ENCODE measurements around the gene UNC79. TPM values are rescaled to one million over a fixed set of nuclear protein-coding genes. Genes with fewer than 3 reads are reported as not detected.

UNC79 gene
- total and polyA plus RNA-seq, 2 donors: 0.05 to 0.11 TPM

- H3K4me3 ChIP-seq (ENCODE audit: low read length in 2 of 2): no peak overlapping the region
- no peaks in the 10 kb centered on the region for H3K27me3 ChIP-seq (ENCODE audit: control insufficient read depth in 2 of 2, insufficient read depth in 1 of 2, low read length in 1 of 2)
- no peak overlapping the region for H3K27ac ChIP-seq (ENCODE audit: low read depth in 1 of 2, low read length in 1 of 2)
- DNase-seq (ENCODE audit: low read depth in 6 of 9, low spot score in 9 of 9): peak in 1 of 9 donors; percentile 19
- no peaks in the 10 kb centered on the region for H3K36me3 ChIP-seq (ENCODE audit: control insufficient read depth in 2 of 2, insufficient read depth in 2 of 2, low read length in 1 of 2)
- H3K4me1 ChIP-seq (ENCODE audit: control insufficient read depth in 2 of 2, insufficient read depth in 2 of 2, low read length in 2 of 2): no peaks in the 10 kb centered on the region
- no peaks in the 10 kb centered on the region for H3K9me3 ChIP-seq (ENCODE audit: control insufficient read depth in 2 of 2, insufficient read depth in 1 of 2, low read length in 1 of 2)
Observed at GRCh38 chr14:93533842-93534241, 103.1 kb downstream of the UNC79 start.

- DNase-seq (ENCODE audit: low read depth in 6 of 9, low spot score in 9 of 9): no peak
- no peaks in the 10 kb centered on the region for H3K4me1 ChIP-seq (ENCODE audit: control insufficient read depth in 2 of 2, insufficient read depth in 2 of 2, low read length in 2 of 2)
- no peak overlapping the region for H3K4me3 ChIP-seq (ENCODE audit: low read length in 2 of 2)
- no peaks in the 10 kb centered on the region for H3K27me3 ChIP-seq (ENCODE audit: control insufficient read depth in 2 of 2, insufficient read depth in 1 of 2, low read length in 1 of 2)
- H3K27ac ChIP-seq (ENCODE audit: low read depth in 1 of 2, low read length in 1 of 2): no peak overlapping the region
- 97% methylated on average over 3 of the region's 3 CpGs for WGBS
- H3K9me3 ChIP-seq (ENCODE audit: control insufficient read depth in 2 of 2, insufficient read depth in 1 of 2, low read length in 1 of 2): no peaks in the 10 kb centered on the region
- no peaks in the 10 kb centered on the region for H3K36me3 ChIP-seq (ENCODE audit: control insufficient read depth in 2 of 2, insufficient read depth in 2 of 2, low read length in 1 of 2)
Observed at GRCh38 chr14:93535537-93535936, 104.8 kb downstream of the UNC79 start.

- Histone ChIP-seq H3K27me3 (ENCODE audit: control insufficient read depth in 2 of 2, insufficient read depth in 1 of 2, low read length in 1 of 2) (no peaks in the 10 kb centered on the region), H3K9me3 (ENCODE audit: control insufficient read depth in 2 of 2, insufficient read depth in 1 of 2, low read length in 1 of 2) (no peaks in the 10 kb centered on the region), H3K4me1 (ENCODE audit: control insufficient read depth in 2 of 2, insufficient read depth in 2 of 2, low read length in 2 of 2) (no peaks in the 10 kb centered on the region), H3K27ac (ENCODE audit: low read depth in 1 of 2, low read length in 1 of 2) (no peak overlapping the region), H3K36me3 (ENCODE audit: control insufficient read depth in 2 of 2, insufficient read depth in 2 of 2, low read length in 1 of 2) (no peaks in the 10 kb centered on the region), H3K4me3 (ENCODE audit: low read length in 2 of 2) (no peak overlapping the region)
- 83% methylated on average over 8 of the region's 8 CpGs for WGBS
- no peak for DNase-seq (ENCODE audit: low read depth in 6 of 9, low spot score in 9 of 9)
Observed at GRCh38 chr14:93536945-93537344, 106.2 kb downstream of the UNC79 start.

GRCh38 chr14:93537951-93538350, 107.2 kb downstream of the UNC79 start:
- no peak for DNase-seq (ENCODE audit: low read depth in 6 of 9, low spot score in 9 of 9)
- Histone ChIP-seq H3K27ac (ENCODE audit: low read depth in 1 of 2, low read length in 1 of 2) (no peak overlapping the region), H3K36me3 (ENCODE audit: control insufficient read depth in 2 of 2, insufficient read depth in 2 of 2, low read length in 1 of 2) (no peaks in the 10 kb centered on the region), H3K9me3 (ENCODE audit: control insufficient read depth in 2 of 2, insufficient read depth in 1 of 2, low read length in 1 of 2) (no peaks in the 10 kb centered on the region), H3K4me3 (ENCODE audit: low read length in 2 of 2) (no peak overlapping the region), H3K27me3 (ENCODE audit: control insufficient read depth in 2 of 2, insufficient read depth in 1 of 2, low read length in 1 of 2) (no peaks in the 10 kb centered on the region), H3K4me1 (ENCODE audit: control insufficient read depth in 2 of 2, insufficient read depth in 2 of 2, low read length in 2 of 2) (no peaks in the 10 kb centered on the region)
- 93% methylated on average over 16 of the region's 16 CpGs for WGBS

- no peak for DNase-seq (ENCODE audit: low read depth in 6 of 9, low spot score in 9 of 9)
- Histone ChIP-seq H3K36me3 (ENCODE audit: control insufficient read depth in 2 of 2, insufficient read depth in 2 of 2, low read length in 1 of 2) (no peaks in the 10 kb centered on the region), H3K4me3 (ENCODE audit: low read length in 2 of 2) (no peak overlapping the region), H3K27ac (ENCODE audit: low read depth in 1 of 2, low read length in 1 of 2) (no peak overlapping the region), H3K9me3 (ENCODE audit: control insufficient read depth in 2 of 2, insufficient read depth in 1 of 2, low read length in 1 of 2) (no peaks in the 10 kb centered on the region), H3K27me3 (ENCODE audit: control insufficient read depth in 2 of 2, insufficient read depth in 1 of 2, low read length in 1 of 2) (no peaks in the 10 kb centered on the region), H3K4me1 (ENCODE audit: control insufficient read depth in 2 of 2, insufficient read depth in 2 of 2, low read length in 2 of 2) (no peaks in the 10 kb centered on the region)
- WGBS: 96% methylated on average over 9 of the region's 9 CpGs
Observed at GRCh38 chr14:93538413-93538812, 107.7 kb downstream of the UNC79 start.

- no peaks in the 10 kb centered on the region for H3K36me3 ChIP-seq (ENCODE audit: control insufficient read depth in 2 of 2, insufficient read depth in 2 of 2, low read length in 1 of 2)
- no peaks in the 10 kb centered on the region for H3K9me3 ChIP-seq (ENCODE audit: control insufficient read depth in 2 of 2, insufficient read depth in 1 of 2, low read length in 1 of 2)
- no peak for DNase-seq (ENCODE audit: low read depth in 6 of 9, low spot score in 9 of 9)
- no peak overlapping the region for H3K4me3 ChIP-seq (ENCODE audit: low read length in 2 of 2)
- 61% methylated on average over 1 of the region's 1 CpG for WGBS
- no peak overlapping the region for H3K27ac ChIP-seq (ENCODE audit: low read depth in 1 of 2, low read length in 1 of 2)
- no peaks in the 10 kb centered on the region for H3K4me1 ChIP-seq (ENCODE audit: control insufficient read depth in 2 of 2, insufficient read depth in 2 of 2, low read length in 2 of 2)
- no peaks in the 10 kb centered on the region for H3K27me3 ChIP-seq (ENCODE audit: control insufficient read depth in 2 of 2, insufficient read depth in 1 of 2, low read length in 1 of 2)
Observed at GRCh38 chr14:93540235-93540634, 109.5 kb downstream of the UNC79 start.

- no peak for DNase-seq (ENCODE audit: low read depth in 6 of 9, low spot score in 9 of 9)
- Histone ChIP-seq H3K4me3 (ENCODE audit: low read length in 2 of 2) (no peak overlapping the region), H3K9me3 (ENCODE audit: control insufficient read depth in 2 of 2, insufficient read depth in 1 of 2, low read length in 1 of 2) (no peaks in the 10 kb centered on the region), H3K4me1 (ENCODE audit: control insufficient read depth in 2 of 2, insufficient read depth in 2 of 2, low read length in 2 of 2) (no peaks in the 10 kb centered on the region), H3K36me3 (ENCODE audit: control insufficient read depth in 2 of 2, insufficient read depth in 2 of 2, low read length in 1 of 2) (no peaks in the 10 kb centered on the region), H3K27ac (ENCODE audit: low read depth in 1 of 2, low read length in 1 of 2) (no peak overlapping the region), H3K27me3 (ENCODE audit: control insufficient read depth in 2 of 2, insufficient read depth in 1 of 2, low read length in 1 of 2) (no peaks in the 10 kb centered on the region)
Observed at GRCh38 chr14:93543766-93544165, 113.0 kb downstream of the UNC79 start.

GRCh38 chr14:93544212-93544611, 113.5 kb downstream of the UNC79 start:
- Histone ChIP-seq H3K36me3 (ENCODE audit: control insufficient read depth in 2 of 2, insufficient read depth in 2 of 2, low read length in 1 of 2) (no peaks in the 10 kb centered on the region), H3K9me3 (ENCODE audit: control insufficient read depth in 2 of 2, insufficient read depth in 1 of 2, low read length in 1 of 2) (no peaks in the 10 kb centered on the region), H3K4me3 (ENCODE audit: low read length in 2 of 2) (no peak overlapping the region), H3K4me1 (ENCODE audit: control insufficient read depth in 2 of 2, insufficient read depth in 2 of 2, low read length in 2 of 2) (no peaks in the 10 kb centered on the region), H3K27me3 (ENCODE audit: control insufficient read depth in 2 of 2, insufficient read depth in 1 of 2, low read length in 1 of 2) (no peaks in the 10 kb centered on the region), H3K27ac (ENCODE audit: low read depth in 1 of 2, low read length in 1 of 2) (no peak overlapping the region)
- no peak for DNase-seq (ENCODE audit: low read depth in 6 of 9, low spot score in 9 of 9)
- WGBS: 47% methylated on average over 3 of the region's 3 CpGs

- H3K9me3 ChIP-seq (ENCODE audit: control insufficient read depth in 2 of 2, insufficient read depth in 1 of 2, low read length in 1 of 2): no peaks in the 10 kb centered on the region
- no peaks in the 10 kb centered on the region for H3K27me3 ChIP-seq (ENCODE audit: control insufficient read depth in 2 of 2, insufficient read depth in 1 of 2, low read length in 1 of 2)
- H3K4me1 ChIP-seq (ENCODE audit: control insufficient read depth in 2 of 2, insufficient read depth in 2 of 2, low read length in 2 of 2): no peaks in the 10 kb centered on the region
- WGBS: 92% methylated on average over 1 of the region's 1 CpG
- no peak for DNase-seq (ENCODE audit: low read depth in 6 of 9, low spot score in 9 of 9)
- no peak overlapping the region for H3K4me3 ChIP-seq (ENCODE audit: low read length in 2 of 2)
- no peak overlapping the region for H3K27ac ChIP-seq (ENCODE audit: low read depth in 1 of 2, low read length in 1 of 2)
- no peaks in the 10 kb centered on the region for H3K36me3 ChIP-seq (ENCODE audit: control insufficient read depth in 2 of 2, insufficient read depth in 2 of 2, low read length in 1 of 2)
Observed at GRCh38 chr14:93546642-93547041, 115.9 kb downstream of the UNC79 start.

Data from thymus (tissue), 11 donors.